ENCODE results near the gene RAMP1.
"Not testable (repeated sequence)": the region's sequence is repeated elsewhere in the genome, so short reads cannot be mapped to it uniquely, and the experiment has no call there.

RAMP1 gene

GRCh38 chr2:237859533-237860272 is at the start of gene RAMP1:
RAMP1 (plus strand) TSS chr2:237859623; CDS start chr2:237859676, 53 bp downstream.
- DNase-seq = no peak

- no peak for DNase-seq
Measured at GRCh38 chr2:237815637-237816036, 43.8 kb upstream of the RAMP1 start.

GRCh38 chr2:237816531-237816930 is 42.9 kb upstream of the RAMP1 start:
- no peak for DNase-seq

GRCh38 chr2:237818066-237818473 is 41.4 kb upstream of the RAMP1 start:
- no peak for DNase-seq

- DNase-seq = no peak
Measured at GRCh38 chr2:237819231-237819630, 40.2 kb upstream of the RAMP1 start.

- DNase-seq = no peak
Measured at GRCh38 chr2:237820421-237820820, 39.0 kb upstream of the RAMP1 start.

GRCh38 chr2:237823544-237823943 is 35.9 kb upstream of the RAMP1 start:
- no peak for DNase-seq

GRCh38 chr2:237824085-237824484 is 35.3 kb upstream of the RAMP1 start:
- no peak for DNase-seq

GRCh38 chr2:237827421-237827987 is 31.9 kb upstream of the RAMP1 start:
- DNase-seq = no peak

- DNase-seq = no peak
Measured at GRCh38 chr2:237830522-237830921, 28.9 kb upstream of the RAMP1 start.

GRCh38 chr2:237833546-237833945 is 25.9 kb upstream of the RAMP1 start:
- DNase-seq = no peak

- no peak for DNase-seq
Measured at GRCh38 chr2:237835372-237835771, 24.1 kb upstream of the RAMP1 start.

- DNase-seq = no peak
Measured at GRCh38 chr2:237841051-237841450, 18.4 kb upstream of the RAMP1 start.

GRCh38 chr2:237848940-237849339 is 10.5 kb upstream of the RAMP1 start:
- DNase-seq = not testable (repeated sequence)

- DNase-seq = no peak
Measured at GRCh38 chr2:237854295-237854694, 5.1 kb upstream of the RAMP1 start.

- DNase-seq = no peak
Measured at GRCh38 chr2:237857791-237858190, 1.6 kb upstream of the RAMP1 start.

- peak; percentile 60 for DNase-seq
Measured at GRCh38 chr2:237858294-237859081, 935 bp upstream of the RAMP1 start.

- no peak for DNase-seq
Measured at GRCh38 chr2:237859082-237859433, 365 bp upstream of the RAMP1 start.

GRCh38 chr2:237860273-237860935 is 981 bp downstream of the RAMP1 start:
- no peak for DNase-seq

- no peak for DNase-seq
Measured at GRCh38 chr2:237861875-237862527, 2.6 kb downstream of the RAMP1 start.

GRCh38 chr2:237862528-237862895 is 3.1 kb downstream of the RAMP1 start:
- no peak for DNase-seq

- no peak for DNase-seq
Measured at GRCh38 chr2:237863102-237863511, 3.7 kb downstream of the RAMP1 start.
